Stimulated activated CD4-positive, alpha-beta T cell treated with anti-CD3 and anti-CD28 coated beads, Interleukin-12 subunit alpha, Interleukin-12 subunit beta, amount 100 ng/mL, for 24 hours (primary cell): ENCODE results near the gene ITGB1BP1.

Experiments used
- DNase-seq, 2 experiments: peaks; one replicate each; pipeline ENCODE4 v3.0.0-alpha.2; 2020; ENCODE audit warnings: low read depth in 2 of 2

The ITGB1BP1 gene

GRCh38 chr2:9423100-9423921, at the start of gene ITGB1BP1, which contains the start of gene CPSF3:
TSS of gene ITGB1BP1 (minus strand) at chr2:9423528. CDS start at chr2:9418697, 4,831 bp downstream.
TSS of gene CPSF3 (plus strand) at chr2:9423654. CDS start at chr2:9423774, 120 bp downstream.
- DNase-seq, result peak; percentile 95 to 97

GRCh38 chr2:9472511-9472910, 49.2 kb upstream of the ITGB1BP1 start:
- DNase-seq, result no peak

GRCh38 chr2:9471206-9471605, 47.9 kb upstream of the ITGB1BP1 start:
- DNase-seq, result no peak

- DNase-seq, result no peak
Observed at GRCh38 chr2:9467687-9468086, 44.4 kb upstream of the ITGB1BP1 start.

GRCh38 chr2:9466147-9466683, 42.9 kb upstream of the ITGB1BP1 start:
- DNase-seq, result no peak

GRCh38 chr2:9465170-9465569, 41.8 kb upstream of the ITGB1BP1 start:
- DNase-seq, result no peak

GRCh38 chr2:9463698-9464034, 40.3 kb upstream of the ITGB1BP1 start:
- DNase-seq, result no peak

- no peak for DNase-seq
Observed at GRCh38 chr2:9462886-9463697, 39.8 kb upstream of the ITGB1BP1 start.

GRCh38 chr2:9462313-9462712, 39.0 kb upstream of the ITGB1BP1 start:
- DNase-seq, result no peak

- DNase-seq, result no peak
Observed at GRCh38 chr2:9461079-9461478, 37.8 kb upstream of the ITGB1BP1 start.

GRCh38 chr2:9460441-9461017, 37.2 kb upstream of the ITGB1BP1 start:
- no peak for DNase-seq

- no peak for DNase-seq
Observed at GRCh38 chr2:9451231-9451630, 27.9 kb upstream of the ITGB1BP1 start.

- no peak for DNase-seq
Observed at GRCh38 chr2:9445089-9445488, 21.8 kb upstream of the ITGB1BP1 start.

- no peak for DNase-seq
Observed at GRCh38 chr2:9443526-9443925, 20.2 kb upstream of the ITGB1BP1 start.

- DNase-seq, result no peak
Observed at GRCh38 chr2:9441556-9441955, 18.2 kb upstream of the ITGB1BP1 start.

GRCh38 chr2:9440058-9440727, 16.9 kb upstream of the ITGB1BP1 start:
- DNase-seq, result no peak

GRCh38 chr2:9439536-9439935, 16.2 kb upstream of the ITGB1BP1 start:
- no peak for DNase-seq

- DNase-seq, result no peak
Observed at GRCh38 chr2:9434489-9434888, 11.2 kb upstream of the ITGB1BP1 start.

GRCh38 chr2:9430316-9431293, 7.3 kb upstream of the ITGB1BP1 start:
- DNase-seq, result no peak

GRCh38 chr2:9428965-9429577, 5.7 kb upstream of the ITGB1BP1 start:
- DNase-seq, result no peak
